DOHH2 (cell line): Measurements from ENCODE around the gene SEC11C.

Source experiments
- H3F3A ChIP-seq: fragments of 200-600 bp; sonication (generic), shearing (Covaris generic); 2 replicates; pipeline ENCODE4 v1.6.0; 2016; ENCODE audit warnings: antibody characterized with exemption, mild to moderate bottlenecking; ENCODE audit not compliant: control insufficient read depth, insufficient read depth
- H3K27ac ChIP-seq: fragments of 200-600 bp; sonication (generic); 2 replicates; pipeline ENCODE4 v1.5.1; 2014; ENCODE audit warnings: low read depth, mild to moderate bottlenecking, low read length, moderate library complexity
- H3K27me3 ChIP-seq: fragments of 200-600 bp; sonication (generic); 2 replicates; pipeline ENCODE4 v1.6.1; 2014; ENCODE audit warnings: mild to moderate bottlenecking, low read length, mixed read lengths; ENCODE audit not compliant: control insufficient read depth
- H3K36me3 ChIP-seq: fragments of 200-600 bp; sonication (generic); 2 replicates; pipeline ENCODE4 v1.6.1; 2014; ENCODE audit warnings: mild to moderate bottlenecking, low read length, moderate library complexity, mixed read lengths; ENCODE audit not compliant: control insufficient read depth
- H3K4me1 ChIP-seq: fragments of 200-600 bp; sonication (generic); 2 replicates; pipeline ENCODE4 v1.6.1; 2014; ENCODE audit warnings: mild to moderate bottlenecking, low read length, mixed read lengths; ENCODE audit not compliant: control insufficient read depth
- H3K4me2 ChIP-seq: fragments of 200-600 bp; sonication (generic); 2 replicates; pipeline ENCODE4 v1.6.0; 2014; ENCODE audit warnings: mild to moderate bottlenecking, low read length, moderate library complexity
- H3K4me3 ChIP-seq: fragments of 200-600 bp; sonication (generic); 2 replicates; pipeline ENCODE4 v1.5.1; 2014; ENCODE audit warnings: mild to moderate bottlenecking, low read length, mixed read lengths
- H3K79me2 ChIP-seq: fragments of 200-600 bp; sonication (generic); 2 replicates; pipeline ENCODE4 v1.6.1; 2014; ENCODE audit warnings: mild to moderate bottlenecking, low read length, mixed read lengths; ENCODE audit not compliant: control insufficient read depth
- H3K9me2 ChIP-seq: fragments of 200-600 bp; sonication (generic); replicated peaks from 2 replicates; pipeline ENCODE4 v1.6.1; 2014; ENCODE audit warnings: mild to moderate bottlenecking, low read length, mixed read lengths; ENCODE audit not compliant: control insufficient read depth
- H3K9me3 ChIP-seq: fragments of 200-600 bp; sonication (generic); 2 replicates; pipeline ENCODE4 v1.6.1; 2014; ENCODE audit warnings: antibody characterized with exemption, low read length, mixed read lengths; ENCODE audit not compliant: control insufficient read depth, insufficient read depth
- H4K20me1 ChIP-seq: fragments of 200-600 bp; sonication (generic); 2 replicates; pipeline ENCODE4 v1.6.0; 2014; ENCODE audit warnings: low read depth, mild to moderate bottlenecking, antibody characterized with exemption, low read length, moderate library complexity; ENCODE audit not compliant: control insufficient read depth, insufficient read depth
- CTCF ChIP-seq: fragments of 200-600 bp; sonication (generic); IDR thresholded peaks from one replicate; pipeline ENCODE4 v1.5.1; 2014; ENCODE audit warnings: antibody characterized with exemption, mild to moderate bottlenecking, low read depth, low read length; ENCODE audit not compliant: poor library complexity, severe bottlenecking
- EZH2phosphoT487 ChIP-seq: fragments of 200-600 bp; sonication (generic); IDR thresholded peaks from 2 replicates; pipeline ENCODE4 v1.6.1; 2017; ENCODE audit warnings: borderline replicate concordance, mild to moderate bottlenecking, antibody characterized with exemption, low read length, moderate library complexity, mixed read lengths

Gene SEC11C

DNA sequence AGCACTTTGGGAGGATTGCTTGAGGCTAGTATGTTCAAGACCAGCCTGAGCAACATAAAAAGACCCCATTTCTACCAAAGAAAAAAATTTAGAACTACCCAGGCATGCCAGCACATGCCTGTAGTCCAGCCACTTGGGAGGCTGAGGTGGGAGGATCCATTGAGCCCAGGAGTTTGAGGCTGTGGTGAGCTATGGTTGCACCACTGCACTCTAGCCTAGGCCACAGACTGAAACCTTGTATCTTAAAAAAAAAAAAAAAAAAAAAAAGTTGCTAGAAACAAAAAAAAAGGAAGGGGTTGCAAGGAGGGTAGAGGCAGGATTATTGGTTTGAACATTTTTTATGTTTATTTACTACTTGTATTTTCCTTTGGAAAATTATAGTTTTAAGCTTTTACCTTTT lies 4.8 kb downstream of the SEC11C start:
- H3K36me3 ChIP-seq: peaks cover 5% of the 10 kb centered on the region; the same call in 1 of the 2 replicates
- H3K27me3 ChIP-seq: no peaks in the 10 kb centered on the region
- H3K27ac ChIP-seq: no peak overlapping the region
- no peaks in the 10 kb centered on the region for H4K20me1 ChIP-seq
- peaks cover 90% of the 10 kb centered on the region for H3K79me2 ChIP-seq
- H3K9me3 ChIP-seq: no peaks in the 10 kb centered on the region
- peaks cover 10% of the 10 kb centered on the region for H3F3A ChIP-seq
- no peak overlapping the region for H3K4me3 ChIP-seq
- peaks cover 33% of the 10 kb centered on the region for H3K4me1 ChIP-seq
- TF ChIP-seq CTCF (no peak), EZH2phosphoT487 (no peak)
- H3K4me2 ChIP-seq: no peak overlapping the region
- no peaks in the 10 kb centered on the region for H3K9me2 ChIP-seq

DNA sequence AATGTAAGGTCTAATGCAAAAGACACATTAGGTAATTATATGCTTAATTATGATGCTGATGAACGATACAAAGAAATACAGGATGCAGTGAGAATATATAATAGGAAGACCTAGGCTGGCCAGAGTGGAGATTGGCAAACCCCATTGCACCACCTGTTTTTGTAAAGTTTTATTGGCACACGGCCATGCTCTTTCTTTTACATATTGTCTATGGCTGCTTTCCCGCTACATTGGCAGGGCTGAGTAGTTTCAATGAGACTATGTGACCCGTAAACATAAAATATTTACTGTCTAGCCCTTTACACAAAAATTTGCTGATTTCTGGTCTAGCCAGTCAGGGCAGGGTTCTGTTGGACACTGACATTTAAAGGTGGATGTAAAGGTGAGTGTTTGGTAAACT lies 5.4 kb downstream of the SEC11C start:
- H3K4me1 ChIP-seq: peaks cover 33% of the 10 kb centered on the region
- peaks cover 87% of the 10 kb centered on the region for H3K79me2 ChIP-seq
- no peak overlapping the region for H3K4me3 ChIP-seq
- peaks cover 10% of the 10 kb centered on the region for H3F3A ChIP-seq
- no peak for TF ChIP-seq EZH2phosphoT487
- TF ChIP-seq CTCF: no peak
- no peaks in the 10 kb centered on the region for H3K9me2 ChIP-seq
- H3K9me3 ChIP-seq: no peaks in the 10 kb centered on the region
- no peaks in the 10 kb centered on the region for H3K27me3 ChIP-seq
- H3K36me3 ChIP-seq: peaks cover 8% of the 10 kb centered on the region
- no peaks in the 10 kb centered on the region for H4K20me1 ChIP-seq
- no peak overlapping the region for H3K4me2 ChIP-seq
- no peak overlapping the region for H3K27ac ChIP-seq

DNA sequence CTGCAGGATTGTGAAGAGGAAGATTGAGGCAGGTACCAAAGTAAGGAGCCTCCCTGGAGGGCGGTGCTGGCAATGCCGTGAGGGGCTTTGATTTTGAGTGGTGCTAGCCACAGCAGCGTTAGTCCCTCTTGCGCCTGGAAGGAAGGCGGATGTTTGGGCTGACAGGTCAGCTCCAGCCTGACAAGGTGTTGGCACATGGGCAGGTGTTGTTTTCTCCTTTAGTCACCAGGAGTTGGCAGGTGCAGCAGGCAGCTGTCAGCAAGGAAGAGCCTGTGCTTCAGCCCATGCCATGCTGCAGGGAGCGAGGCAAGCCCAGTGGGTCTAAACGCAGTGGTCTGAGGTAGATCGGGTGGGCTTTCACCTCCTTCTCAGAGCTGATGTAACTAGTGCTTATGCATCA lies 8.5 kb downstream of the SEC11C start:
- H3K4me3 ChIP-seq: no peak overlapping the region
- no peaks in the 10 kb centered on the region for H4K20me1 ChIP-seq
- H3K27me3 ChIP-seq: no peaks in the 10 kb centered on the region
- H3K27ac ChIP-seq: no peak overlapping the region
- H3F3A ChIP-seq: no peaks in the 10 kb centered on the region
- peaks cover 38% of the 10 kb centered on the region for H3K36me3 ChIP-seq
- peaks cover 6% of the 10 kb centered on the region for H3K4me1 ChIP-seq
- H3K9me2 ChIP-seq: no peaks in the 10 kb centered on the region
- no peaks in the 10 kb centered on the region for H3K9me3 ChIP-seq
- no peak for TF ChIP-seq CTCF
- no peak for TF ChIP-seq EZH2phosphoT487
- H3K4me2 ChIP-seq: no peak overlapping the region
- H3K79me2 ChIP-seq: peaks cover 55% of the 10 kb centered on the region
